ENCODE measurements around the gene DDX47.

Gene DDX47

DNA sequence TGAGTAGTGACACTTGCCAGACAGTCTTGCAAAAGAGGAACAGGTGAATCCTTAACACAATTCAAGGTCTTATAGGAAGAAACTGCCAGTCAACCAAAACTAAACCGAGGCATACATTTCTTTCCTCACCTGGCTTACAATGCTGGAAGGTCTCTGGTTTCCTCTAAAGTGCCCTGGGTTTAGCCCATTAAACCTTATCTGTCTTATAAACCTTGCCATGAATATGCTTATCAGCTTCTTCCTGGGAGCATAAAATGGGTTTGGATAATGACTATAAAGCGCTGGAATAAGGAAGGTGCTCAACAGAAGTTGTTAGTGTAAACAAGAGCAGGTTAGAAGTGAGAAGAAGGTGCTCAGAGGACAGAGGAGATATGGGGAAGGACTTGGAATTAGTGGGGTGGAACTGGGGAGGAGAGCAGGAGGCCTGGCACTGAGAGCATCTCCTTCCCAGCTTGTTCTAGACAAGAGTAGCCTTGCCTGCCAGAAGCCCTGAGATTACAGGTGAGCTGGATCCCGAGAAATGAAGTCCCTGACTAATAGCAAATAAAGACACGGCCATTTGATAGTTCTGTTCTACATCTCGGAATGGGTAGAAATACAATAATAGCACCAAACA lies 64.1 kb downstream of the DDX47 start:
- no peak for DNase-seq

- peak; percentile 31 for DNase-seq
These were observed 64.8 kb downstream of the DDX47 start for GRCh38 chr12:12877781-12878455.
